GM12878 (cell line): ENCODE results near the gene GTPBP4. TPM values are rescaled to one million over a fixed set of nuclear protein-coding genes. Genes with fewer than 3 reads are reported as not detected.

Experiments
- ATAC-seq: fragments of 200-7000 bp; cut with Tn5 transposase; 3 replicates; pipeline ENCODE4 v1.9.1; 2020; ENCODE audit warnings: mild to moderate bottlenecking, moderate library complexity
- BruUV-seq: library from RNA; stranded (reverse); fragments of 400-500 nt; replicated peaks from 2 replicates; lab custom pipeline; 2021; lab: Mats Ljungman, UMichigan
- CTCF ChIA-PET: fragments of 300-600 bp; sonication (Branson Sonifier 250); formaldehyde crosslinking; extraction: SDS; loops from one replicate; lab custom pipeline; 2021; ENCODE audit warnings: inconsistent platforms; lab: Yijun Ruan, JAX
- POLR2A ChIA-PET: fragments of 350-600 bp; formaldehyde crosslinking; extraction: SDS; loops from one replicate; lab custom pipeline; 2021; ENCODE audit warnings: inconsistent platforms; lab: Charles Lee
- RAD21 ChIA-PET: fragments of 300-600 bp; sonication (Branson Sonifier 250); formaldehyde crosslinking; loops from one replicate; lab custom pipeline; 2023; ENCODE audit warnings: antibody characterized with exemption; ENCODE audit not compliant: unreplicated experiment; lab: Charles Lee
- SMC1A ChIA-PET: fragments of 300-600 bp; sonication (Branson Sonifier 250); formaldehyde crosslinking; loops from one replicate; lab custom pipeline; 2023; ENCODE audit not compliant: unreplicated experiment, uncharacterized antibody; lab: Charles Lee
- DNase-seq: peaks from one replicate; pipeline ENCODE4 v3.0.0-alpha.2; 2011; ENCODE audit warnings: low read depth, low spot score
- FAIRE-seq: peaks from 3 replicates; lab custom pipeline; 2011; peaks lifted over from hg19 to GRCh38; lab: Jason Lieb, UNC
- H2AFZ ChIP-seq: 2 replicates; pipeline ENCODE4 v1.6.0; 2011; ENCODE audit warnings: low read depth, low read length, control low read depth; ENCODE audit not compliant: control insufficient read depth
- H3K27ac ChIP-seq: 2 replicates; pipeline ENCODE4 v1.5.1; 2011; ENCODE audit warnings: control low read depth; ENCODE audit not compliant: control insufficient read depth, insufficient read depth
- H3K27me3 ChIP-seq, 2 experiments: replicated peaks in 1 of 2; 2 replicates each; pipeline versions ENCODE4 v1.6.0 to v1.6.1; 2011; ENCODE audit warnings: low read length in 1 of 2; ENCODE audit not compliant: control insufficient read depth in 2 of 2, insufficient read depth in 2 of 2
- H3K36me3 ChIP-seq, 2 experiments: 2 replicates each; pipeline ENCODE4 v1.5.1; 2011; ENCODE audit warnings: low read length in 1 of 2; ENCODE audit not compliant: control insufficient read depth in 2 of 2, insufficient read depth in 2 of 2
- H3K4me1 ChIP-seq: 2 replicates; pipeline ENCODE4 v1.6.1; 2011; ENCODE audit warnings: mild to moderate bottlenecking, low read length, moderate library complexity, mixed read lengths; ENCODE audit not compliant: control insufficient read depth, insufficient read depth
- H3K4me2 ChIP-seq: 2 replicates; pipeline ENCODE4 v1.6.0; 2011; ENCODE audit warnings: control low read depth; ENCODE audit not compliant: control insufficient read depth, insufficient read depth
- H3K4me3 ChIP-seq: fragments of 200-600 bp; sonication (generic); 2 replicates; pipeline ENCODE4 v1.5.1; 2016
- H3K79me2 ChIP-seq: 2 replicates; pipeline ENCODE4 v1.6.0; 2011; ENCODE audit warnings: low read length; ENCODE audit not compliant: control insufficient read depth, insufficient read depth
- H3K9ac ChIP-seq: 2 replicates; pipeline ENCODE4 v1.8.0; 2011; ENCODE audit warnings: low read length, control low read depth, mixed read lengths; ENCODE audit not compliant: control insufficient read depth, insufficient read depth
- H3K9me3 ChIP-seq: replicated peaks from 3 replicates; pipeline ENCODE4 v1.5.1; 2011; ENCODE audit warnings: mild to moderate bottlenecking, low read length; ENCODE audit not compliant: control insufficient read depth, insufficient read depth
- H4K20me1 ChIP-seq: 2 replicates; pipeline ENCODE4 v1.6.0; 2011; ENCODE audit not compliant: control insufficient read depth, insufficient read depth
- ASH2L ChIP-seq: fragments of 300-600, 200-600 bp; sonication (generic); IDR thresholded peaks from 2 replicates; pipeline ENCODE4 v1.6.1; 2017; ENCODE audit warnings: low read depth, mild to moderate bottlenecking, borderline replicate concordance
- CHD4 ChIP-seq: fragments of 200-600 bp; sonication (generic); IDR thresholded peaks from 2 replicates; pipeline ENCODE4 v1.6.1; 2016; ENCODE audit warnings: mild to moderate bottlenecking
- CUX1 ChIP-seq: IDR thresholded peaks from 2 replicates; pipeline ENCODE4 v1.6.1; 2012; ENCODE audit warnings: improper control_type of control experiment, low read depth, low read length; ENCODE audit not compliant: insufficient replicate concordance
- ESRRA ChIP-seq: IDR thresholded peaks from 2 replicates; pipeline ENCODE4 v1.6.1; 2012; ENCODE audit warnings: mild to moderate bottlenecking, low read length, improper control_type of control experiment
- FOS ChIP-seq: IDR thresholded peaks from 3 replicates; pipeline ENCODE4 v1.6.1; 2011; ENCODE audit warnings: borderline replicate concordance; ENCODE audit not compliant: insufficient read length; ENCODE audit errors: extremely low read depth
- KDM1A ChIP-seq: fragments of 200-600 bp; sonication (generic); IDR thresholded peaks from 2 replicates; pipeline ENCODE4 v1.6.1; 2016; ENCODE audit warnings: borderline replicate concordance
- NR2C1 ChIP-seq: fragments of 450-650 bp; IDR thresholded peaks from 2 replicates; pipeline ENCODE4 v1.6.1; 2017; ENCODE audit warnings: antibody characterized with exemption, mild to moderate bottlenecking, moderate library complexity
- PKNOX1 ChIP-seq: fragments of 450-650 bp; IDR thresholded peaks from 2 replicates; pipeline ENCODE4 v1.6.1; 2016; ENCODE audit warnings: mild to moderate bottlenecking
- RAD51 ChIP-seq: fragments of 450-650 bp; IDR thresholded peaks from 2 replicates; pipeline ENCODE4 v1.6.1; 2016; ENCODE audit warnings: moderate library complexity, mild to moderate bottlenecking, inconsistent platforms
- SMARCA5 ChIP-seq: fragments of 450-650 bp; IDR thresholded peaks from 2 replicates; pipeline ENCODE4 v1.6.1; 2017; ENCODE audit warnings: mild to moderate bottlenecking
- SRF ChIP-seq, 2 experiments: IDR thresholded peaks; 2 replicates each; pipeline ENCODE4 v1.6.1; 2011; ENCODE audit warnings: low read depth in 2 of 2, low read length in 2 of 2, mild to moderate bottlenecking in 1 of 2, moderate library complexity in 1 of 2
- SUPT20H ChIP-seq: IDR thresholded peaks from 2 replicates; pipeline ENCODE4 v1.6.1; 2011; ENCODE audit warnings: low read depth, mild to moderate bottlenecking, low read length, moderate library complexity, borderline replicate concordance; ENCODE audit not compliant: control insufficient read depth
- TCF7 ChIP-seq: IDR thresholded peaks from 2 replicates; pipeline ENCODE4 v1.6.1; 2014; ENCODE audit warnings: antibody characterized with exemption, borderline replicate concordance
- ZNF24 ChIP-seq: fragments of 450-650 bp; IDR thresholded peaks from 2 replicates; pipeline ENCODE4 v1.6.1; 2017; ENCODE audit warnings: antibody characterized with exemption, mild to moderate bottlenecking
- ZNF622 ChIP-seq: fragments of 450-650 bp; IDR thresholded peaks from 2 replicates; pipeline ENCODE4 v1.6.1; 2017; ENCODE audit warnings: mild to moderate bottlenecking, inconsistent platforms
- WGBS: methylation state at CpG from one replicate; pipeline ENCODE4 v1.1.6; 2016; ENCODE audit warnings: low lambda C conversion rate; ENCODE audit not compliant: insufficient replicate concordance, insufficient coverage; ENCODE audit errors: missing lambda C conversion rate; 5-methylcytosine and 5-hydroxymethylcytosine counted together
- in situ Hi-C: fragments of 300-500 bp; cut with MboI; formaldehyde crosslinking; loops from 9 replicates; pipeline ENCODE4 v1.14.3; 2018; ENCODE audit warnings: mixed read lengths
- intact Hi-C: fragments of 100-400 bp; cut with micrococcal nuclease; formaldehyde crosslinking; loops from one replicate; pipeline ENCODE4 v1.14.2; 2022; ENCODE audit not compliant: unreplicated experiment
- polyA plus RNA-seq, 11 experiments: library from polyadenylated mRNA; depleted of rRNA in 4 of 11; unstranded in 6 of 11; stranded (reverse) in 5 of 11; fragments of >200 nt; fragmentation: Nextera tagmentation in 4 of 11; fragmentation: Illumina TruSeq in 1 of 11; extraction: Ambion mirVana in 4 of 11; extraction: Trizol in 1 of 11; gene quantifications; 1 replicate in 1 of 11; 2 replicates in 10 of 11; pipeline versions ENCODE4 v1.2.1 to v1.2.3, GENCODE V29; 2011 to 2016; ENCODE audit warnings: inconsistent platforms in 2 of 11, missing spikeins in 2 of 11, low read depth in 1 of 11
- total RNA-seq, 4 experiments: library from RNA; depleted of rRNA in 3 of 4; stranded (reverse); fragments of >200 nt in 3 of 4; fragmentation: Illumina TruSeq in 1 of 4; extraction: Trizol in 1 of 4; gene quantifications; 2 replicates each; pipeline versions ENCODE4 v1.2.1 to v1.2.3, GENCODE V29; 2013 to 2021

The GTPBP4 gene
- total and polyA plus RNA-seq, 10 of the 15 experiments (the other 5 are each of a cell fraction or from before 2014, with no cell fraction given), result 58.5 to 118 (median 71.4) TPM

- TF ChIP-seq FOS (no peak), CHD4 (no peak), RAD51 (no peak), SMARCA5 (no peak), ESRRA (no peak), ASH2L (no peak), SUPT20H (no peak)
- TF ChIP-seq, all 136 proteins: peak for 0
These were observed 38.3 kb downstream of the GTPBP4 start (continued) for GRCh38 chr10:1026578-1026977.

GRCh38 chr10:1029838-1030237 lies 41.6 kb downstream of the GTPBP4 start:
- BruUV-seq, result no TSS peak
- ChIA-PET RAD21 (no interaction called here), CTCF (interaction anchor here (0.7 kb wide), 1 partner anchor 26 kb away, joined by 3 read pairs; no protein-coding TSS in a partner anchor)
- no peak overlapping the region for H3K4me3 ChIP-seq
- H3K27ac ChIP-seq, result no peak overlapping the region
- H2AFZ ChIP-seq, result no peak overlapping the region
- H3K9me3 ChIP-seq, result no peaks in the 10 kb centered on the region
- H4K20me1 ChIP-seq, result no peaks in the 10 kb centered on the region
- FAIRE-seq, result no peak
- no peak overlapping the region for H3K4me2 ChIP-seq
- no peaks in the 10 kb centered on the region for H3K79me2 ChIP-seq
- H3K36me3 ChIP-seq, result no peaks in the 10 kb centered on the region
- no peak overlapping the region for H3K9ac ChIP-seq
- no peak for ATAC-seq
- 98% methylated on average over 7 of the region's 7 CpGs for WGBS
- TF ChIP-seq NR2C1, result no peak
- TF ChIP-seq KDM1A, result no peak
- no peak for TF ChIP-seq ZNF24
- TF ChIP-seq PKNOX1, result no peak
- no peak for TF ChIP-seq ZNF622
- TF ChIP-seq CUX1, result no peak
- no peak for TF ChIP-seq TCF7
- no peak for TF ChIP-seq SRF (IDR thresholded peaks at IDR 0.05; ENCODE audit: low read depth in 2 of 2, low read length in 2 of 2)
- TF ChIP-seq, all 136 proteins: peak for 0
- ChIA-PET SMC1A (interaction anchor here (0.7 to 1.0 kb wide), 3 partner anchors 8 to 95 kb away, joined by 3 read pairs; no protein-coding TSS in a partner anchor), POLR2A (no interaction called here)
- in situ Hi-C loops, result no loop called here
- no peak for DNase-seq
- intact Hi-C loops, result no loop called here
- Histone ChIP-seq H3K4me1 (no peaks in the 10 kb centered on the region), H3K27me3 (no peaks in the 10 kb centered on the region)
